NT2/D1 (cell line): ENCODE data around the gene FAM13A.

Source experiments
- SUZ12 ChIP-seq: IDR thresholded peaks from 2 replicates; pipeline ENCODE4 v1.6.1; 2011; ENCODE audit not compliant: insufficient read length, insufficient read depth; ENCODE audit errors: extremely low read depth
- ZNF274 ChIP-seq: IDR thresholded peaks from 2 replicates; pipeline ENCODE4 v1.6.1; 2011; ENCODE audit warnings: mild to moderate bottlenecking, low read depth, low read length

- TF ChIP-seq SUZ12 (no peak), ZNF274 (no peak)
Observed at GRCh38 chr4:88816360-88816759, 240.6 kb downstream of the FAM13A start.
